GM23338 (cell line): ENCODE data around the gene UBAC2. TPM values are rescaled to one million over a fixed set of nuclear protein-coding genes. Genes with fewer than 3 reads are reported as not detected.

Experiments
- ATAC-seq: fragments of 200-7000 bp; cut with Tn5 transposase; 3 replicates; pipeline ENCODE4 v1.9.1; 2020
- DNase-seq: peaks from one replicate; pipeline ENCODE4 v3.0.0-alpha.2; 2015; ENCODE audit warnings: low spot score
- H2AFZ ChIP-seq: fragments of 200-600 bp; sonication (generic); 2 replicates; pipeline ENCODE4 v1.8.0; 2016; ENCODE audit warnings: antibody characterized with exemption, mild to moderate bottlenecking, moderate library complexity
- H3F3A ChIP-seq: fragments of 200-600 bp; sonication (generic); replicated peaks from 2 replicates; pipeline ENCODE4 v1.8.0; 2017; ENCODE audit warnings: antibody characterized with exemption, mixed run types, low read depth
- H3K27ac ChIP-seq: fragments of 200-600 bp; sonication (generic); 2 replicates; pipeline ENCODE4 v1.6.1; 2016; ENCODE audit warnings: low read depth
- H3K27me3 ChIP-seq: fragments of 200-600 bp; sonication (generic); 2 replicates; pipeline ENCODE4 v1.8.0; 2016; ENCODE audit warnings: mild to moderate bottlenecking, mixed run types, moderate library complexity; ENCODE audit not compliant: insufficient read depth
- H3K36me3 ChIP-seq: fragments of 200-600 bp; sonication (generic); 2 replicates; pipeline ENCODE4 v1.8.0; 2016; ENCODE audit warnings: mild to moderate bottlenecking; ENCODE audit not compliant: insufficient read depth
- H3K4me1 ChIP-seq: fragments of 200-600 bp; sonication (generic); 2 replicates; pipeline ENCODE4 v1.8.0; 2016; ENCODE audit warnings: mild to moderate bottlenecking, moderate library complexity; ENCODE audit not compliant: insufficient read depth
- H3K4me2 ChIP-seq: fragments of 200-600 bp; sonication (generic); 2 replicates; pipeline ENCODE4 v1.7.1; 2017; ENCODE audit warnings: mixed run types
- H3K4me3 ChIP-seq: fragments of 200-600 bp; sonication (generic); 2 replicates; pipeline ENCODE4 v1.6.1; 2016; ENCODE audit warnings: mixed run types
- H3K79me2 ChIP-seq: fragments of 200-600 bp; sonication (generic); replicated peaks from 2 replicates; pipeline ENCODE4 v1.8.0; 2017; ENCODE audit warnings: mild to moderate bottlenecking; ENCODE audit not compliant: insufficient read depth
- H3K9me2 ChIP-seq: fragments of 200-600 bp; sonication (generic); 2 replicates; pipeline ENCODE4 v1.8.0; 2017; ENCODE audit not compliant: insufficient read depth
- H4K20me1 ChIP-seq: fragments of 200-600 bp; sonication (generic); replicated peaks from 2 replicates; pipeline ENCODE4 v1.8.0; 2017; ENCODE audit warnings: mild to moderate bottlenecking; ENCODE audit not compliant: insufficient read depth
- H3K27ac Mint-ChIP-seq: 2 replicates; pipeline ENCODE4 v1.8.0; 2020; ENCODE audit warnings: inconsistent platforms, mild to moderate bottlenecking, moderate library complexity, mixed read lengths
- H3K27me3 Mint-ChIP-seq: 3 replicates; pipeline ENCODE4 v1.8.0; 2022; ENCODE audit warnings: low read depth, mild to moderate bottlenecking, moderate library complexity, mixed read lengths, inconsistent platforms; ENCODE audit not compliant: insufficient read depth, poor library complexity
- H3K36me3 Mint-ChIP-seq: 3 replicates; pipeline ENCODE4 v1.8.0; 2021; ENCODE audit warnings: low read depth, mild to moderate bottlenecking, inconsistent platforms, moderate library complexity, mixed read lengths
- H3K4me1 Mint-ChIP-seq: 3 replicates; pipeline ENCODE4 v1.8.0; 2020; ENCODE audit warnings: mild to moderate bottlenecking, inconsistent platforms, mixed read lengths
- H3K4me3 Mint-ChIP-seq: 3 replicates; pipeline ENCODE4 v1.8.0; 2021; ENCODE audit warnings: moderate library complexity, mild to moderate bottlenecking, inconsistent platforms, mixed read lengths
- H3K9me3 Mint-ChIP-seq: 3 replicates; pipeline ENCODE4 v1.8.0; 2020; ENCODE audit warnings: moderate library complexity, mild to moderate bottlenecking, inconsistent platforms, mixed read lengths
- CTCF ChIP-seq, 2 experiments: fragments of 200-600 bp in 1 of 2; sonication (generic) in 1 of 2; conservative IDR thresholded peaks; 2 replicates each; pipeline versions ENCODE4 v1.5.1 to v1.6.1; 2016 to 2017; ENCODE audit warnings: antibody characterized with exemption in 2 of 2, low read depth in 2 of 2, mild to moderate bottlenecking in 2 of 2, moderate library complexity in 1 of 2
- ETS1 ChIP-seq: IDR thresholded peaks from 2 replicates; pipeline ENCODE4 v1.6.1; 2016; ENCODE audit warnings: antibody characterized with exemption
- EZH2 ChIP-seq: fragments of 200-600 bp; sonication (generic); IDR thresholded peaks from one replicate; pipeline ENCODE4 v1.8.0; 2017; ENCODE audit warnings: antibody characterized with exemption, mild to moderate bottlenecking, low read depth; ENCODE audit not compliant: unreplicated experiment
- EZH2phosphoT487 ChIP-seq: fragments of 200-600 bp; sonication (generic); IDR thresholded peaks from one replicate; pipeline ENCODE4 v1.8.1; 2018; ENCODE audit warnings: antibody characterized with exemption; ENCODE audit not compliant: unreplicated experiment
- JUNB ChIP-seq: IDR thresholded peaks from one replicate; pipeline ENCODE4 v1.6.1; 2016; ENCODE audit warnings: antibody characterized with exemption; ENCODE audit not compliant: unreplicated experiment
- POLR2AphosphoS5 ChIP-seq: IDR thresholded peaks from 2 replicates; pipeline ENCODE4 v1.6.1; 2016; ENCODE audit warnings: antibody characterized with exemption, low read depth
- STAT1 ChIP-seq: IDR thresholded peaks from one replicate; pipeline ENCODE4 v1.6.1; 2016; ENCODE audit warnings: antibody characterized with exemption; ENCODE audit not compliant: unreplicated experiment
- ZNF114 ChIP-seq: fragments of 250-450 bp; sonication (Bioruptor Pico); IDR thresholded peaks from 2 replicates; pipeline ENCODE4 v1.5.0; 2020; ENCODE audit warnings: mild to moderate bottlenecking, moderate library complexity
- ZNF331 ChIP-seq: fragments of 250-450 bp; sonication (Bioruptor Pico); IDR thresholded peaks from 2 replicates; pipeline ENCODE4 v1.5.0; 2020; ENCODE audit warnings: low read depth, mild to moderate bottlenecking, moderate library complexity
- polyA plus RNA-seq: library from polyadenylated mRNA; unstranded; fragments of >200 nt; fragmentation: Nextera tagmentation; extraction: Ambion mirVana; gene quantifications from 2 replicates; pipeline ENCODE4 v1.2.1, GENCODE V29; 2016
- total RNA-seq: library from RNA; depleted of rRNA; stranded (reverse); fragments of >200 nt; shearing (Covaris generic); gene quantifications from 2 replicates; pipeline ENCODE4 v1.2.3, GENCODE V29; 2014
- TF ChIP-seq, protein P1 (sequence below): fragments of 250-450 bp; sonication (Bioruptor Pico); IDR thresholded peaks from 2 replicates; pipeline ENCODE4 v1.5.0; 2020; ENCODE audit warnings: mild to moderate bottlenecking, moderate library complexity
- TF ChIP-seq, protein P2 (sequence below): IDR thresholded peaks from one replicate; pipeline ENCODE4 v1.6.1; 2018; ENCODE audit warnings: antibody characterized with exemption; ENCODE audit not compliant: unreplicated experiment

The UBAC2 gene
- total and polyA plus RNA-seq, 2 experiments from 2014 or later = 37.9 to 76.9 TPM

- Mint-ChIP-seq H3K36me3 (peaks cover 7% of the 10 kb centered on the region), H3K27ac (no peak overlapping the region), H3K27me3 (no peaks in the 10 kb centered on the region), H3K9me3 (no peaks in the 10 kb centered on the region), H3K4me1 (no peaks in the 10 kb centered on the region), H3K4me3 (no peak overlapping the region)
- Histone ChIP-seq H3K4me2 (no peak overlapping the region), H2AFZ (no peak overlapping the region), H3K4me3 (no peak overlapping the region), H3K4me1 (no peaks in the 10 kb centered on the region), H3K9me2 (no peaks in the 10 kb centered on the region), H4K20me1 (peaks cover 3% of the 10 kb centered on the region; the same call in 1 of the 2 replicates), H3K36me3 (peaks cover 7% of the 10 kb centered on the region; the same call in 1 of the 2 replicates), H3F3A (no peaks in the 10 kb centered on the region), H3K27ac (no peak overlapping the region), H3K27me3 (no peaks in the 10 kb centered on the region), H3K79me2 (0 out of 2 replicates have a peak, but pooled peaks cover 1% of the 10 kb centered on the region)
- no peak for DNase-seq
- TF ChIP-seq EZH2 (no peak), EZH2phosphoT487 (no peak), ETS1 (no peak), ZNF114 (CRISPR knock-in tag) (no peak), ZNF331 (CRISPR knock-in tag) (no peak), POLR2AphosphoS5 (no peak), STAT1 (no peak), CTCF (conservative IDR thresholded peaks at IDR 0.05; ENCODE audit: low read depth in 2 of 2) (no peak), JUNB (no peak)
- TF ChIP-seq, protein P1, sequence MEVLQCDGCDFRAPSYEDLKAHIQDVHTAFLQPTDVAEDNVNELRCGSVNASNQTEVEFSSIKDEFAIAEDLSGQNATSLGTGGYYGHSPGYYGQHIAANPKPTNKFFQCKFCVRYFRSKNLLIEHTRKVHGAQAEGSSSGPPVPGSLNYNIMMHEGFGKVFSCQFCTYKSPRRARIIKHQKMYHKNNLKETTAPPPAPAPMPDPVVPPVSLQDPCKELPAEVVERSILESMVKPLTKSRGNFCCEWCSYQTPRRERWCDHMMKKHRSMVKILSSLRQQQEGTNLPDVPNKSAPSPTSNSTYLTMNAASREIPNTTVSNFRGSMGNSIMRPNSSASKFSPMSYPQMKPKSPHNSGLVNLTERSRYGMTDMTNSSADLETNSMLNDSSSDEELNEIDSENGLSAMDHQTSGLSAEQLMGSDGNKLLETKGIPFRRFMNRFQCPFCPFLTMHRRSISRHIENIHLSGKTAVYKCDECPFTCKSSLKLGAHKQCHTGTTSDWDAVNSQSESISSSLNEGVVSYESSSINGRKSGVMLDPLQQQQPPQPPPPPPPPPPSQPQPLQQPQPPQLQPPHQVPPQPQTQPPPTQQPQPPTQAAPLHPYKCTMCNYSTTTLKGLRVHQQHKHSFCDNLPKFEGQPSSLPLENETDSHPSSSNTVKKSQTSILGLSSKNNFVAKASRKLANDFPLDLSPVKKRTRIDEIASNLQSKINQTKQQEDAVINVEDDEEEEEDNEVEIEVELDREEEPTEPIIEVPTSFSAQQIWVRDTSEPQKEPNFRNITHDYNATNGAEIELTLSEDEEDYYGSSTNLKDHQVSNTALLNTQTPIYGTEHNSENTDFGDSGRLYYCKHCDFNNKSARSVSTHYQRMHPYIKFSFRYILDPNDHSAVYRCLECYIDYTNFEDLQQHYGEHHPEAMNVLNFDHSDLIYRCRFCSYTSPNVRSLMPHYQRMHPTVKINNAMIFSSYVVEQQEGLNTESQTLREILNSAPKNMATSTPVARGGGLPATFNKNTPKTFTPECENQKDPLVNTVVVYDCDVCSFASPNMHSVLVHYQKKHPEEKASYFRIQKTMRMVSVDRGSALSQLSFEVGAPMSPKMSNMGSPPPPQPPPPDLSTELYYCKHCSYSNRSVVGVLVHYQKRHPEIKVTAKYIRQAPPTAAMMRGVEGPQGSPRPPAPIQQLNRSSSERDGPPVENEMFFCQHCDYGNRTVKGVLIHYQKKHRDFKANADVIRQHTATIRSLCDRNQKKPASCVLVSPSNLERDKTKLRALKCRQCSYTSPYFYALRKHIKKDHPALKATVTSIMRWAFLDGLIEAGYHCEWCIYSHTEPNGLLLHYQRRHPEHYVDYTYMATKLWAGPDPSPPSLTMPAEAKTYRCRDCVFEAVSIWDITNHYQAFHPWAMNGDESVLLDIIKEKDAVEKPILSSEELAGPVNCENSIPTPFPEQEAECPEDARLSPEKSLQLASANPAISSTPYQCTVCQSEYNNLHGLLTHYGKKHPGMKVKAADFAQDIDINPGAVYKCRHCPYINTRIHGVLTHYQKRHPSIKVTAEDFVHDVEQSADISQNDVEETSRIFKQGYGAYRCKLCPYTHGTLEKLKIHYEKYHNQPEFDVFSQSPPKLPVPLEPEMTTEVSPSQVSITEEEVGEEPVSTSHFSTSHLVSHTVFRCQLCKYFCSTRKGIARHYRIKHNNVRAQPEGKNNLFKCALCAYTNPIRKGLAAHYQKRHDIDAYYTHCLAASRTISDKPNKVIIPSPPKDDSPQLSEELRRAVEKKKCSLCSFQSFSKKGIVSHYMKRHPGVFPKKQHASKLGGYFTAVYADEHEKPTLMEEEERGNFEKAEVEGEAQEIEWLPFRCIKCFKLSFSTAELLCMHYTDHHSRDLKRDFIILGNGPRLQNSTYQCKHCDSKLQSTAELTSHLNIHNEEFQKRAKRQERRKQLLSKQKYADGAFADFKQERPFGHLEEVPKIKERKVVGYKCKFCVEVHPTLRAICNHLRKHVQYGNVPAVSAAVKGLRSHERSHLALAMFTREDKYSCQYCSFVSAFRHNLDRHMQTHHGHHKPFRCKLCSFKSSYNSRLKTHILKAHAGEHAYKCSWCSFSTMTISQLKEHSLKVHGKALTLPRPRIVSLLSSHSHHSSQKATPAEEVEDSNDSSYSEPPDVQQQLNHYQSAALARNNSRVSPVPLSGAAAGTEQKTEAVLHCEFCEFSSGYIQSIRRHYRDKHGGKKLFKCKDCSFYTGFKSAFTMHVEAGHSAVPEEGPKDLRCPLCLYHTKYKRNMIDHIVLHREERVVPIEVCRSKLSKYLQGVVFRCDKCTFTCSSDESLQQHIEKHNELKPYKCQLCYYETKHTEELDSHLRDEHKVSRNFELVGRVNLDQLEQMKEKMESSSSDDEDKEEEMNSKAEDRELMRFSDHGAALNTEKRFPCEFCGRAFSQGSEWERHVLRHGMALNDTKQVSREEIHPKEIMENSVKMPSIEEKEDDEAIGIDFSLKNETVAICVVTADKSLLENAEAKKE (CRISPR knock-in tag) = no peak
- TF ChIP-seq, protein P2, sequence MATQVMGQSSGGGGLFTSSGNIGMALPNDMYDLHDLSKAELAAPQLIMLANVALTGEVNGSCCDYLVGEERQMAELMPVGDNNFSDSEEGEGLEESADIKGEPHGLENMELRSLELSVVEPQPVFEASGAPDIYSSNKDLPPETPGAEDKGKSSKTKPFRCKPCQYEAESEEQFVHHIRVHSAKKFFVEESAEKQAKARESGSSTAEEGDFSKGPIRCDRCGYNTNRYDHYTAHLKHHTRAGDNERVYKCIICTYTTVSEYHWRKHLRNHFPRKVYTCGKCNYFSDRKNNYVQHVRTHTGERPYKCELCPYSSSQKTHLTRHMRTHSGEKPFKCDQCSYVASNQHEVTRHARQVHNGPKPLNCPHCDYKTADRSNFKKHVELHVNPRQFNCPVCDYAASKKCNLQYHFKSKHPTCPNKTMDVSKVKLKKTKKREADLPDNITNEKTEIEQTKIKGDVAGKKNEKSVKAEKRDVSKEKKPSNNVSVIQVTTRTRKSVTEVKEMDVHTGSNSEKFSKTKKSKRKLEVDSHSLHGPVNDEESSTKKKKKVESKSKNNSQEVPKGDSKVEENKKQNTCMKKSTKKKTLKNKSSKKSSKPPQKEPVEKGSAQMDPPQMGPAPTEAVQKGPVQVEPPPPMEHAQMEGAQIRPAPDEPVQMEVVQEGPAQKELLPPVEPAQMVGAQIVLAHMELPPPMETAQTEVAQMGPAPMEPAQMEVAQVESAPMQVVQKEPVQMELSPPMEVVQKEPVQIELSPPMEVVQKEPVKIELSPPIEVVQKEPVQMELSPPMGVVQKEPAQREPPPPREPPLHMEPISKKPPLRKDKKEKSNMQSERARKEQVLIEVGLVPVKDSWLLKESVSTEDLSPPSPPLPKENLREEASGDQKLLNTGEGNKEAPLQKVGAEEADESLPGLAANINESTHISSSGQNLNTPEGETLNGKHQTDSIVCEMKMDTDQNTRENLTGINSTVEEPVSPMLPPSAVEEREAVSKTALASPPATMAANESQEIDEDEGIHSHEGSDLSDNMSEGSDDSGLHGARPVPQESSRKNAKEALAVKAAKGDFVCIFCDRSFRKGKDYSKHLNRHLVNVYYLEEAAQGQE = no peak
- ATAC-seq = no peak
Observed at GRCh38 chr13:99321709-99322108, 121.1 kb downstream of the UBAC2 start.
